ENCODE data around the gene ESR2.
"Not testable (repeated sequence)": the region's sequence is repeated elsewhere in the genome, so short reads cannot be mapped to it uniquely, and the experiment has no call there.

The ESR2 gene

GRCh38 chr14:64201296-64201695 lies 92.9 kb downstream of the ESR2 start:
- in situ Hi-C loops (cut with MboI; ENCODE audit: low sequenced_read_pairs): no loop called here

GRCh38 chr14:64200170-64200569 lies 94.0 kb downstream of the ESR2 start:
- in situ Hi-C loops (cut with MboI; ENCODE audit: low sequenced_read_pairs): no loop called here

- in situ Hi-C loops (cut with MboI; ENCODE audit: low sequenced_read_pairs): no loop called here
Measured at GRCh38 chr14:64198486-64198885, 95.7 kb downstream of the ESR2 start.

- in situ Hi-C loops (cut with MboI; ENCODE audit: low sequenced_read_pairs): no loop called here
Measured at GRCh38 chr14:64197996-64198395, 96.2 kb downstream of the ESR2 start.

- in situ Hi-C loops (cut with MboI; ENCODE audit: low sequenced_read_pairs): no loop called here
Measured at GRCh38 chr14:64196814-64197411, 97.3 kb downstream of the ESR2 start.

- in situ Hi-C loops (cut with MboI; ENCODE audit: low sequenced_read_pairs): no loop called here
Measured at GRCh38 chr14:64196056-64196455, 98.1 kb downstream of the ESR2 start.

GRCh38 chr14:64195199-64195598 lies 99.0 kb downstream of the ESR2 start:
- in situ Hi-C loops (cut with MboI; ENCODE audit: low sequenced_read_pairs): no loop called here

GRCh38 chr14:64194404-64194803 lies 99.8 kb downstream of the ESR2 start:
- in situ Hi-C loops (cut with MboI; ENCODE audit: low sequenced_read_pairs): no loop called here

- in situ Hi-C loops (cut with MboI; ENCODE audit: low sequenced_read_pairs): no loop called here
Measured at GRCh38 chr14:64193821-64194220, 100.3 kb downstream of the ESR2 start.

GRCh38 chr14:64191756-64192155 lies 102.4 kb downstream of the ESR2 start:
- in situ Hi-C loops (cut with MboI; ENCODE audit: low sequenced_read_pairs): no loop called here

GRCh38 chr14:64190974-64191502 lies 103.1 kb downstream of the ESR2 start:
- in situ Hi-C loops (cut with MboI; ENCODE audit: low sequenced_read_pairs): no loop called here

GRCh38 chr14:64187331-64187730 lies 106.8 kb downstream of the ESR2 start:
- in situ Hi-C loops (cut with MboI; ENCODE audit: low sequenced_read_pairs): no loop called here

- in situ Hi-C loops (cut with MboI; ENCODE audit: low sequenced_read_pairs): no loop called here
Measured at GRCh38 chr14:64186231-64187129, 107.7 kb downstream of the ESR2 start.

GRCh38 chr14:64185184-64185583 lies 109.0 kb downstream of the ESR2 start:
- in situ Hi-C loops (cut with MboI; ENCODE audit: low sequenced_read_pairs): no loop called here

GRCh38 chr14:64184103-64184729 lies 110.0 kb downstream of the ESR2 start:
- in situ Hi-C loops (cut with MboI; ENCODE audit: low sequenced_read_pairs): no loop called here

GRCh38 chr14:64182908-64183307 lies 111.3 kb downstream of the ESR2 start:
- in situ Hi-C loops (cut with MboI; ENCODE audit: low sequenced_read_pairs): not testable (repeated sequence)

- in situ Hi-C loops (cut with MboI; ENCODE audit: low sequenced_read_pairs): no loop called here
Measured at GRCh38 chr14:64178814-64179213, 115.4 kb downstream of the ESR2 start.

GRCh38 chr14:64176330-64176729 lies 117.8 kb downstream of the ESR2 start:
- in situ Hi-C loops (cut with MboI; ENCODE audit: low sequenced_read_pairs): no loop called here

- in situ Hi-C loops (cut with MboI; ENCODE audit: low sequenced_read_pairs): no loop called here
Measured at GRCh38 chr14:64174922-64175782, 119.0 kb downstream of the ESR2 start.

GRCh38 chr14:64170181-64170580 lies 124.0 kb downstream of the ESR2 start:
- in situ Hi-C loops (cut with MboI; ENCODE audit: low sequenced_read_pairs): no loop called here

- in situ Hi-C loops (cut with MboI; ENCODE audit: low sequenced_read_pairs): no loop called here
Measured at GRCh38 chr14:64159588-64159987, 134.6 kb downstream of the ESR2 start.
